Smooth muscle cell (in vitro differentiated cells): ENCODE measurements around the gene FMN2. TPM values are rescaled to one million over a fixed set of nuclear protein-coding genes. Genes with fewer than 3 reads are reported as not detected.
A peak's percentile ranks its signal among the peaks of the same experiment; 100 is the strongest.

Experiments used
- DNase-seq: peaks from one replicate; lab custom pipeline; 2025; ENCODE audit not compliant: unreplicated experiment; lab: John Stamatoyannopoulos, UW
- H2AFZ ChIP-seq: fragments of 200-600 bp; sonication (generic); 2 replicates; pipeline ENCODE4 v1.6.0; 2016; ENCODE audit warnings: antibody characterized with exemption, low read depth, mild to moderate bottlenecking
- H3F3A ChIP-seq: fragments of 200-600 bp; sonication (generic); 2 replicates; pipeline ENCODE4 v1.6.0; 2017; ENCODE audit warnings: antibody characterized with exemption, low read depth
- H3K27ac ChIP-seq: fragments of 200-600 bp; sonication (generic); 2 replicates; pipeline ENCODE4 v1.5.1; 2016; ENCODE audit warnings: low read depth, mild to moderate bottlenecking
- H3K27me3 ChIP-seq: fragments of 200-600 bp; sonication (generic); 2 replicates; pipeline ENCODE4 v1.6.1; 2016; ENCODE audit warnings: low read depth, mild to moderate bottlenecking
- H3K36me3 ChIP-seq: fragments of 200-600 bp; sonication (generic); 2 replicates; pipeline ENCODE4 v1.5.1; 2016; ENCODE audit warnings: low read depth
- H3K4me1 ChIP-seq: fragments of 200-600 bp; sonication (generic); 2 replicates; pipeline ENCODE4 v1.5.1; 2016; ENCODE audit warnings: low read depth
- H3K4me2 ChIP-seq: fragments of 200-600 bp; sonication (generic); 2 replicates; pipeline ENCODE4 v1.6.0; 2016; ENCODE audit warnings: mild to moderate bottlenecking
- H3K4me3 ChIP-seq: fragments of 200-600 bp; sonication (generic); 2 replicates; pipeline ENCODE4 v1.5.1; 2016; ENCODE audit warnings: mild to moderate bottlenecking
- H3K79me2 ChIP-seq: fragments of 200-600 bp; sonication (generic); 2 replicates; pipeline ENCODE4 v1.6.0; 2016; ENCODE audit warnings: low read depth, mild to moderate bottlenecking
- H3K9ac ChIP-seq: fragments of 200-600 bp; sonication (generic); 2 replicates; pipeline ENCODE4 v1.6.0; 2016; ENCODE audit warnings: low read depth
- H3K9me3 ChIP-seq: fragments of 200-600 bp; sonication (generic); replicated peaks from 2 replicates; pipeline ENCODE4 v1.5.1; 2016; ENCODE audit warnings: low read depth
- H4K20me1 ChIP-seq: fragments of 200-600 bp; sonication (generic); 2 replicates; pipeline ENCODE4 v1.6.0; 2016; ENCODE audit warnings: low read depth
- WGBS: methylation state at CpG from one replicate; pipeline ENCODE4 v1.1.7; 2016; ENCODE audit warnings: low lambda C conversion rate; 5-methylcytosine and 5-hydroxymethylcytosine counted together
- polyA plus RNA-seq: library from polyadenylated mRNA; unstranded; fragments of >200 nt; fragmentation: Nextera tagmentation; extraction: Ambion mirVana; gene quantifications from 2 replicates; pipeline ENCODE4 v1.2.1, GENCODE V29; 2016
- total RNA-seq: library from RNA; depleted of rRNA; stranded (reverse); fragments of >200 nt; gene quantifications from 2 replicates; pipeline ENCODE4 v1.2.3, GENCODE V29; 2014
- TF ChIP-seq, protein P1 (sequence below): fragments of 200-600 bp; sonication (generic); IDR thresholded peaks from 2 replicates; pipeline ENCODE4 v1.5.1; 2017; ENCODE audit warnings: borderline replicate concordance, mild to moderate bottlenecking, antibody characterized with exemption; ENCODE audit not compliant: insufficient read depth, poor library complexity, severe bottlenecking

FMN2 gene
- total and polyA plus RNA-seq, 2 experiments from 2014 or later: 1.9 to 6.2 TPM

DNA sequence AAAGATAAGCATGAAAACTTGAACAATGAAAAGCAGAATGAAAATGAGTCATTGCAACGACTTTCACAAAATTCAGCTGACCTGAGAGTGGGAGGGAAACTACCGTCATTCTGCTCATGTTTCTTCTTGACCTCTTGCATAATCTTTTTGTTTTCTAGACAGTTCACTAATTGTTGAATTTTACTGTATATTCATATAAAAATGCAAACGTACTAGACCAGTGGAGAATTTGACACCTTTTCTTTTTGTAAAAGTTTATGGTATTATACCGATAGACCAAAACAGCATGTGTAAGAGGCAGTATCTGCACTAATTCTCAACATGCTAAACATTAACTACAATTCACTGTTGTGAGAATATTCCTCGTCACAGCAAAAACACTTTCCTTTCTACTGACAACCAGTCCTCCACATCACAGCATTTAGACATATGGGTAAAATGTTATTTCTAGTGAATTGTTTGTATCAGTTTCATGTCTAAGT is 382.5 kb downstream of the FMN2 start:
- H3F3A ChIP-seq: no peaks in the 10 kb centered on the region
- H2AFZ ChIP-seq: no peak overlapping the region
- H3K4me3 ChIP-seq: no peak overlapping the region
- no peaks in the 10 kb centered on the region for H3K27me3 ChIP-seq
- TF ChIP-seq, protein P1, sequence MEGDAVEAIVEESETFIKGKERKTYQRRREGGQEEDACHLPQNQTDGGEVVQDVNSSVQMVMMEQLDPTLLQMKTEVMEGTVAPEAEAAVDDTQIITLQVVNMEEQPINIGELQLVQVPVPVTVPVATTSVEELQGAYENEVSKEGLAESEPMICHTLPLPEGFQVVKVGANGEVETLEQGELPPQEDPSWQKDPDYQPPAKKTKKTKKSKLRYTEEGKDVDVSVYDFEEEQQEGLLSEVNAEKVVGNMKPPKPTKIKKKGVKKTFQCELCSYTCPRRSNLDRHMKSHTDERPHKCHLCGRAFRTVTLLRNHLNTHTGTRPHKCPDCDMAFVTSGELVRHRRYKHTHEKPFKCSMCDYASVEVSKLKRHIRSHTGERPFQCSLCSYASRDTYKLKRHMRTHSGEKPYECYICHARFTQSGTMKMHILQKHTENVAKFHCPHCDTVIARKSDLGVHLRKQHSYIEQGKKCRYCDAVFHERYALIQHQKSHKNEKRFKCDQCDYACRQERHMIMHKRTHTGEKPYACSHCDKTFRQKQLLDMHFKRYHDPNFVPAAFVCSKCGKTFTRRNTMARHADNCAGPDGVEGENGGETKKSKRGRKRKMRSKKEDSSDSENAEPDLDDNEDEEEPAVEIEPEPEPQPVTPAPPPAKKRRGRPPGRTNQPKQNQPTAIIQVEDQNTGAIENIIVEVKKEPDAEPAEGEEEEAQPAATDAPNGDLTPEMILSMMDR: no peak
- peak overlapping the region; percentile 57 for H3K27ac ChIP-seq
- H3K79me2 ChIP-seq: no peaks in the 10 kb centered on the region
- peaks cover 6% of the 10 kb centered on the region for H3K4me1 ChIP-seq
- no peaks in the 10 kb centered on the region for H4K20me1 ChIP-seq
- WGBS: 41% methylated on average over 5 of the region's 5 CpGs
- no peaks in the 10 kb centered on the region for H3K9me3 ChIP-seq
- no peaks in the 10 kb centered on the region for H3K36me3 ChIP-seq
- no peak overlapping the region for H3K4me2 ChIP-seq
- DNase-seq: no peak
- no peak overlapping the region for H3K9ac ChIP-seq

DNA sequence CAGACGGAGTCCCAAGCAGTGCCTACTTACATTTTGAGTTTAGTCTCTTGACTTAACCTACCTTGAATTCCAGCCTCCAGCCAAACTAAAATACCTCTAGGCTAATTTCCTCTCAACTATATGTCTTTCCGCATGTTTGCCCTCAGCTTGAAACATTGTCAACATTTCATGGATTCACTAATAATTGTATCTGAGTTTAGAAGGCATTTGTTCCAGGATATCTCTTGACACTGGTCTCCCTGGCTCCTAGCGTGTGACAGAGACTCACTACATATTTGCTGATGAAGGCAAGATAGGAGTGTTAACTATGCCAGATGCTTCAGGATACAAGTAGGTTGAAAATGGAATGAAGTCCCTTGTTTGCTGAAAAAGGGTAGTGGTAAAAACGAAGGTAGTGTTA is 384.1 kb downstream of the FMN2 start:
- TF ChIP-seq, protein P1: no peak
- H3K9ac ChIP-seq: no peak overlapping the region
- no peak for DNase-seq
- H2AFZ ChIP-seq: no peak overlapping the region
- H3K27ac ChIP-seq: no peak overlapping the region
- 82% methylated on average over 4 of the region's 4 CpGs for WGBS
- no peaks in the 10 kb centered on the region for H3K9me3 ChIP-seq
- no peaks in the 10 kb centered on the region for H4K20me1 ChIP-seq
- no peaks in the 10 kb centered on the region for H3F3A ChIP-seq
- H3K4me2 ChIP-seq: no peak overlapping the region
- H3K4me3 ChIP-seq: no peak overlapping the region
- H3K36me3 ChIP-seq: no peaks in the 10 kb centered on the region
- H3K27me3 ChIP-seq: no peaks in the 10 kb centered on the region
- H3K79me2 ChIP-seq: no peaks in the 10 kb centered on the region
- H3K4me1 ChIP-seq: no peaks in the 10 kb centered on the region

DNA sequence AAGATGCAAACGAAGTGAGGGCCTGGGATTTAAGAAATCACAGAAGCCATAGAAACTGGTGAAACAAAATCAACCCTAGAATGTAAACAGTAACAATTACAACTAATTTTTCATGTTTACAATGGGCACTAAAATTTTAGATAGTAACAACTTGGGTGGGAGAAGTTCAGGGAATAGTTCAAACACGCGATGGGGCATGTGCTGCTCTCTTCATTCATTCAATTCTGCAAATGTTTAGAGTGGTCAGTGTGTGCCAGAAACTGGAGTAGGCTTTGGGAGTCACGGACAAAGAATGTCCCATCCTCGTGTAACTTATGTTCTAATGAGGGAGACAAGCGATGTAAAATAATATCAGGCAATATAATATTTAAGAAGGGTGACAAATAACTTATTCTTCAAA is 386.9 kb downstream of the FMN2 start:
- H3K79me2 ChIP-seq: no peaks in the 10 kb centered on the region
- H3K4me1 ChIP-seq: no peaks in the 10 kb centered on the region
- no peaks in the 10 kb centered on the region for H3K27me3 ChIP-seq
- no peak for DNase-seq
- no peak overlapping the region for H3K4me2 ChIP-seq
- no peaks in the 10 kb centered on the region for H3F3A ChIP-seq
- no peak overlapping the region for H3K4me3 ChIP-seq
- H3K27ac ChIP-seq: no peak overlapping the region
- no peak overlapping the region for H2AFZ ChIP-seq
- TF ChIP-seq, protein P1: no peak
- 90% methylated on average over 6 of the region's 6 CpGs for WGBS
- no peak overlapping the region for H3K9ac ChIP-seq
- no peaks in the 10 kb centered on the region for H3K36me3 ChIP-seq
- no peaks in the 10 kb centered on the region for H3K9me3 ChIP-seq
- no peaks in the 10 kb centered on the region for H4K20me1 ChIP-seq

DNA sequence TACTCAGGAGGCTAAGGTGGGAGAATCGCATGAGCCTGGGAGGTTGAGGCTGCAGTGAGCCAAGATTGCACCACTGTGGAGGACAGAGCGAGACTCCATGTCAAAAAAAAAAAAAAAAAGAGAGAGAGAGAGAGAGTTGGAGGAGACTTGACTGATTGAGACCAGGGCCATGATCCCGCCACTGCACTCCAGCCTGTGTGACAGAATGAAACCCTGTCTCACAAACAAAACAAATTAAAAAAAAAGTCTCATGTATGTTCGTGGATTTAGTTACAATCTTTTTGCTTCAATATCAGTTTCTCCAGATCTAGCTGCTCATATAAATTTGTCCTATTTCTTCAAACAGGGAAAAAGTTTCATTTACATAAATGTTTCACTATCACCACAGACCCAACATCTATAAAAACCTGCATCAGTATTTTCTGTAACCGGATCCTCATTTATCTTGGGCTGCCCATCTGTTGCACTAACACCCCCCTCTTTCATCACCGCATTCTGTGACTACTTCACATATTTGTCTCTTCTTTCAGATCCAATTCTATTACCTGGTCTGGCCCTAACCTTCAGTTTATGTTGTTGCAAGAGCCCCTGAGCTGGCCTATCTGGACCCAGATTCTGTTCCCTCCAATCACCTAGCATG is 393.2 kb downstream of the FMN2 start:
- no peak overlapping the region for H3K27ac ChIP-seq
- no peak overlapping the region for H3K4me2 ChIP-seq
- no peak overlapping the region for H3K9ac ChIP-seq
- H3K4me1 ChIP-seq: no peaks in the 10 kb centered on the region
- H3K36me3 ChIP-seq: no peaks in the 10 kb centered on the region
- H3K27me3 ChIP-seq: no peaks in the 10 kb centered on the region
- no peak overlapping the region for H3K4me3 ChIP-seq
- no peak for DNase-seq
- no peaks in the 10 kb centered on the region for H3K79me2 ChIP-seq
- H2AFZ ChIP-seq: no peak overlapping the region
- TF ChIP-seq, protein P1: no peak
- H3F3A ChIP-seq: no peaks in the 10 kb centered on the region
- 90% methylated on average over 6 of the region's 6 CpGs for WGBS
- H3K9me3 ChIP-seq: no peaks in the 10 kb centered on the region
- no peaks in the 10 kb centered on the region for H4K20me1 ChIP-seq
